ENCODE data around the gene DIPK1B.

The DIPK1B gene

GRCh38 chr9:136740971-136741882, 28.9 kb downstream of the DIPK1B start:
- peak; percentile 75 for DNase-seq

DNA sequence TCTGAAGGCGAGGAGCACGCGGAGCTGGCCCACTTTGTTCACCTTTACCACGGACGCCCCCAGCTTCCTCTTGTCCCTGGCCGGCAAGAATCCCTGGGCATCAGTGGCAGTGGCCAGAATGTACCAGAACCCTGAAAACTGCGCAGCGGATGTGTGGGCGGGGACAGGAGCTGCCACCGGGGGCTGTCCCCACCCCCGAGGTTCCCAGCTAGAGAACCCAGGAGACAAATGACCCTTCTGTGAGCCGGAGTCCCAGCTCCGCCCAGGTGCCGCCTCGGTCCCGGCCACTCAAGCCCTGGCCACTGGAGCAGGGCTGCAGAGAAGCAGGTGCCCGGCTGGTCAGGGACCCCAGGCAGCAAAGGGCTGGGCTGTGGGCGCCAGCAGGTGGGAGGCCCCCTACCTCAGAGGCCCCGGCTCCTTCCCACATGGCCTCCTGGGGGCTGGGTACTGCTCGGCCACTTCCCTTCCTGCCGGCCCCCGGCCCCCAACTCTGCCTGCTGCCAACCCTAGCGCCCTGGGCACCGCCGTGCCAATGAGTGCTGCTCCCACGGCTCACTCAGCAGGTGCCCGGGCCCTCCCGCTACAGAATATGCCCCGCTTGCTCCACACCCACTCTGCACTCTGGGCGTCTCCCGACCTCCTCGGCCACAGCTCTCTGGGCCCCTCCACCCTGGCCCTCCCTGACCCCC, 29.7 kb downstream of the DIPK1B start:
- peak; percentile 76 for DNase-seq

DNA sequence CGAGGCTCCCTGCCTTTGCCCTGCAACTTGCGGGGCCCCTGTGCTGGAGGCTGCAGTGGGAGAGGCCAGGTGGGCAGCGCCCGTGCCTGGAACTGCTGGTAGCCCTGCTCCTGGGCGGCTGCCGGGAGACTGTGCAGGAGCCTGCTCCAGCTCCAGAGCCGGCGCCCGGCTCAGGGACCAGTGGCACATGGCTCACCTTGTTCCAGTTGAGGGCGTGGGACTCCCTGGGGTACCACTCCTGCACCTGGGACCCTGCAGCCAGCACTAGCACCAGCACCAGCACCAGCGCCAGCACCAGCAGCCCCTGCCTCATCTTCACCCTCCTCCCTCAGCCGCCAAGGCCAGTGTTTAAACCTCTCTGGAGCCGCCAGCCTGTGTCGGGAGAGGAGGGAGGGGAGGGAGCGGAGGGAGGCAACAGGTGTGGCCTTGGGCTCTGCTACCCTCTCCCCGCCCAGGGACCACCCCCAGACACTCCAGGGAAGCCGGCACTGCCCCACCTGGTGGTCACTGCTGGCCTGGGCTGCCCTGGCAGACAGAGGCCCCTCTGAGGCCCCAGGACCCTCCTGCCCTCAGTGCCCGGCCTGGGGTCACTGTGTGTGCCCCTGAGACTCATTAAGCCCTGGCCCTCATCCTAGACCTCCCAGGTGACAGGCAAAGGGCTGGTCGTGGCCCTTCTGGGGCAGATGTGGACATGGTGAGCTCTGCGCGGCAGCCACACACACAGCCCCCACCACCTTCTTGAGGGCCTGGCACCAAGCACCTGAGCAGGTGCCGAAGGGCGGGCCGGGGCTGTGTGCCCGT, 30.4 kb downstream of the DIPK1B start, which contains the start of gene LCN10:
TSS of gene LCN10 (minus strand) at position 350 of the 801 bp plus-strand sequence. CDS start at position 313, 37 bp downstream.
- no peak for DNase-seq

DNA sequence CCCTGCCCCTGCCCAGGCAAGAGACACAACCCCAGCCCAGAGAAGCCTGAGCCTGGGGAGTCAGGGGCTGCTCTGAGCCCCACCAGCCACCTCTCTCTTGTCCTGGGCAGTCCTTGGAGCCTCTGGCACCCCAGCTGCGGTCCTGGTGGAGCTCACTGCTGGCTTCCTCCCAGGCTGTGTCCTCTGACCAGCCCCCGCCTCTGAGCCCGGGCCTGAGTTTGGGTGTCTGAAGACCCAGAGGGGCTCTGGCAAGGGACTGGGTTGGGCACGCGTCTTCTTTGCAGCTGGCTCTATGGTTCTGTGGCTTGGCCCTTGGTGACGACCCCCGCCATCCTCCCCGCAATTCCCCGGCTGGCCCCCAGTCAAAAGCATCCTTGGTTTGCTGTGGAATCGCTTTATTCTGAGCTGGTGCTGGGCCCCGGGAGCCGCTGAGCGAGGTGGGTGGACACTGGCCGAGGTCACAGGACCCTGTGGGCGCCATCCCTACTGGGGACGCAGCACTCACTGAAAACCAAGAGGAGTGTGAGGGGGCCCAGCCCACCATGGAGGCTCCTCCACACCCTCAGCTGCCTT, 31.4 kb downstream of the DIPK1B start:
- DNase-seq: no peak

- DNase-seq: no peak
Measured at GRCh38 chr9:136744773-136745172, 32.4 kb downstream of the DIPK1B start.

DNA sequence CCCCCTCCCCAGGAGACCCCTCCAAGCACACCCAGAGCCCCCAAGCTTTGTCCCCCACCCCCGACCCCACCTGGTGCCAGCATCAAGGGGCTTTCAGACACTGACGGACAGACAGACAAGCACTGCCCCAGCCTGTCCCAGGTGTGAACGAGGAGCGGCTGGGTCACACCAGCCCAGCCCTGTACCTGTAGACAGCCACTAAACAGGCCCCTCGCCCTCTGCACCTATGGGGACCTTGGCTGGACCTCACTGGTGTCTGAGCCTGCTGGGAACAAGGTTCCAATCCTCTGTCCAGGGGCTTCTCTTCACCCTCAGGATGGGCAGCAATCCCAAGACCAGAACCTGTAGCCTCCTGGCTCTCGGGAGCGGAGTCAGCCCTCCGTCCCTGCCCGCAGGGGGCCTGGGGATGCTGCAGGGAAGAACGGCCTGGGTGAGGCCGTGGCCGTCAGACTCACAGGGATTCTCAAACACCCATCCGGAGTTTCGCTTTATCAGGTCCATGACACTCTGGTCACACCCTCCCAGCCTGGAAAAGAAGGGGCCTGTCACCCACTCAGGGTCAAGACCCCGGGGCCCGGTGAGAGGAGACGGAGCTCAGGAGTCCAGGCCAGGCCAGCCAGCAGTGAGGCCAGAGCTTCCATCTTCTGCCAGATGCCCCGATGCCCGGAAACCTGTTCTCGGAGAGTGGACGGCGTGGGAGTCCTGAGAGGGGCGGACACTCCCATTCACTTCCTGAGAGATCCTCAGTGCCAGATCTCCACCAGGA, 33.2 kb downstream of the DIPK1B start:
- no peak for DNase-seq

DNA sequence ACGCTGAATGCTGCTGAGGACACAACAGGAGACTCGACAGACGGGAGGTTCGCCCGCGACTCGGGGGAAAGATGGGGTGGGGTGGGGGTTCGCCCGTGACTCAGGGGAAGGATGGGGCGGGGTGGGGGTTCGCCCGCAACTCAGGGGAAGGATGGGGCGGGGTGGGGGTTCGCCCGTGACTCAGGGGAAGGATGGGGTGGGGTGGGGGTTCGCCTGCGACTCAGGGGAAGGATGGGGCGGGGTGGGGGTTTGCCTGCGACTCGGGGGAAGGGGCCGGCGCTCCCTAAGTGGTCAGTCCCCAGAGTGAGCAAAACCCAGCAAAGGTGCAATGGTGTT, 33.8 kb downstream of the DIPK1B start:
- DNase-seq: no peak

DNA sequence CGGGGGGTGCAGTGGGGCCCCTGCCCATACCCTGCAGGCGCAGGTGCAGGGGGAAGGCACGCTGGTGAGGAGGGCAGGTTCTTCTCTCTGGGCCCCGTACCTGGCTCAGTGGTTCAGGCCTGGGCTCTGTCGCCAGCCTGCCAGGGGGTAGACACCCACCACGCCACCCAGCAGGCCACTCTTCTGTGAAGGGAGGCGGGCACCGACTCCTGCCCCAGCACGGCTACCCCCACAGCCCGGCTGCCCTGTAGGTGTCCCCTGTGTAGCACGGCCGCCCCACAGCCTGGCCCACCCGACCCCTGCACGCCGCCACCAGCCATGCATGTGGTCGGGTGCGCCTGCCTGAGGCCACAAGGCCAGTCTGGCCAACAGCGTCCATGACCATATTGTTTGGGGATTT, 34.2 kb downstream of the DIPK1B start:
- DNase-seq: no peak

GRCh38 chr9:136747161-136748060, 35.0 kb downstream of the DIPK1B start:
- DNase-seq: no peak

- no peak for DNase-seq
Measured at GRCh38 chr9:136748201-136748600, 35.8 kb downstream of the DIPK1B start, which contains the start of gene LCN6. TSS of gene LCN6 (minus strand) at chr9:136748525. CDS start at chr9:136748483, 42 bp downstream.

- DNase-seq: no peak
Measured at GRCh38 chr9:136748666-136749611, 36.6 kb downstream of the DIPK1B start.

DNA sequence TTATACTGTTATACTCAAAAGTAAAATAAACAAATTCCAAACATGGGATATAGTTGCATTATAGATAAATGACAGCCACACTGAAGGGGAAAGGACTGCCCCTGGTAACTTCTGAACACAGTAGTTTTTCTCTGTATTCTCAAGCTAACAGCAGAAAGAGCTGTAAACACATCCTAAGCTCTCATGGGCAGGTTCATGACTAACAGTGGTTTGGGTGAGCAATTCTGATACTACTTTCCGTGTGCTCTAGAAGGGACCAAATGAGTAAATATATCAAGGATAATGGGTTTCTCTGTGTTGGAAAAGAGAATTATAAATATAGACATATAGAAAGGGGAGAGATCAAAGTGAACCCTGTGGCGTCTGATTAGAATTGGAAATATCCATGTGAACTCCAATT, 38.2 kb downstream of the DIPK1B start:
- DNase-seq: no peak

- DNase-seq: no peak
Measured at GRCh38 chr9:136751244-136751643, 38.9 kb downstream of the DIPK1B start.

- DNase-seq: no peak
Measured at GRCh38 chr9:136751814-136752213, 39.4 kb downstream of the DIPK1B start.

- DNase-seq: no peak
Measured at GRCh38 chr9:136753371-136754058, 41.1 kb downstream of the DIPK1B start.

- no peak for DNase-seq
Measured at GRCh38 chr9:136754059-136754572, 41.7 kb downstream of the DIPK1B start.

DNA sequence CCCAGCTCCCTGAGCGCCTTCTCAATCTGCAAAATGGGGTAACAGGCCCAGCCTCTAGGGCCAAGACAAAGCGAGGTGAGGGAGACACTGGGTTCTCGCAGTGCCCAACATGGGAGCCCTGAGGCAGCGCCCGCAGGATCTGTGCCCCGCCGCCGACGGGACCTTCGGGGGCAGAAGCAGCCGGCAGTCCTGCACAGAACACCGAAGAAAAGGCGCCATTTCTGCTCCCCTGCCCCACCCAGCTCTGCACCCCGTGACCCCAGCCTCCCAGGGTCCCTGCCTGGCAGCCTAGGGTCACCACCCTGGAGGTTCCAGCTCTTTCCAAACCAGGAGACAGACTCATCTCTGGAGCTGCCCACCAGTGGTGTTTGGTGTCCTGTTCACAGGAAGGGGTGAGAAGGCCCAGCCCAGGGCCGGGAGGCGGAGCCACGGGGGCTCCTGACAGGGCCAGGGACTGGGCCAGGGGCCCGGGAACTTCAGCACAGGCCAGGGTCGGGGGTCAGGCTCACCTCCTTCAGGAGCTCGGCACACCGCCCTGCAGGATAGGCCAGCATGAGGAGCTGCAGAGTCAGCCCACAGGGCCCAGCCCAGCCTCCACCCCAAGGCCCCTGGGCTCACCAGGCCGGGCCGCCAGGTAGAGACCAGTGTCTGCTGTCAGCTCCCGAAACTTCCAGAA, 42.4 kb downstream of the DIPK1B start:
- DNase-seq: no peak
